GM21786 (cell line): Measurements from ENCODE around the gene MANF.

Source experiments
- ATAC-seq: cut with Tn5 transposase; IDR thresholded peaks from one replicate; pipeline ENCODE4 v1.9.1; 2021; ENCODE audit not compliant: unreplicated experiment

MANF gene

GRCh38 chr3:51429138-51429537, 44.0 kb downstream of the MANF start:
- no peak for ATAC-seq

GRCh38 chr3:51434110-51434509, 49.0 kb downstream of the MANF start:
- ATAC-seq, result no peak

- ATAC-seq, result no peak
Observed at GRCh38 chr3:51434746-51435327, 49.7 kb downstream of the MANF start.

- ATAC-seq, result no peak
Observed at GRCh38 chr3:51436998-51437639, 52.0 kb downstream of the MANF start.
